GM23338 (cell line): ENCODE data around the gene AXL. TPM values are rescaled to one million over a fixed set of nuclear protein-coding genes. Genes with fewer than 3 reads are reported as not detected.

ENCODE experiments used
- ATAC-seq: fragments of 200-7000 bp; cut with Tn5 transposase; 3 replicates; pipeline ENCODE4 v1.9.1; 2020
- DNase-seq: peaks from one replicate; pipeline ENCODE4 v3.0.0-alpha.2; 2015; ENCODE audit warnings: low spot score
- H2AFZ ChIP-seq: fragments of 200-600 bp; sonication (generic); 2 replicates; pipeline ENCODE4 v1.8.0; 2016; ENCODE audit warnings: antibody characterized with exemption, mild to moderate bottlenecking, moderate library complexity
- H3F3A ChIP-seq: fragments of 200-600 bp; sonication (generic); replicated peaks from 2 replicates; pipeline ENCODE4 v1.8.0; 2017; ENCODE audit warnings: antibody characterized with exemption, mixed run types, low read depth
- H3K27ac ChIP-seq: fragments of 200-600 bp; sonication (generic); 2 replicates; pipeline ENCODE4 v1.6.1; 2016; ENCODE audit warnings: low read depth
- H3K27me3 ChIP-seq: fragments of 200-600 bp; sonication (generic); 2 replicates; pipeline ENCODE4 v1.8.0; 2016; ENCODE audit warnings: mild to moderate bottlenecking, mixed run types, moderate library complexity; ENCODE audit not compliant: insufficient read depth
- H3K36me3 ChIP-seq: fragments of 200-600 bp; sonication (generic); 2 replicates; pipeline ENCODE4 v1.8.0; 2016; ENCODE audit warnings: mild to moderate bottlenecking; ENCODE audit not compliant: insufficient read depth
- H3K4me1 ChIP-seq: fragments of 200-600 bp; sonication (generic); 2 replicates; pipeline ENCODE4 v1.8.0; 2016; ENCODE audit warnings: mild to moderate bottlenecking, moderate library complexity; ENCODE audit not compliant: insufficient read depth
- H3K4me2 ChIP-seq: fragments of 200-600 bp; sonication (generic); 2 replicates; pipeline ENCODE4 v1.7.1; 2017; ENCODE audit warnings: mixed run types
- H3K4me3 ChIP-seq: fragments of 200-600 bp; sonication (generic); 2 replicates; pipeline ENCODE4 v1.6.1; 2016; ENCODE audit warnings: mixed run types
- H3K79me2 ChIP-seq: fragments of 200-600 bp; sonication (generic); replicated peaks from 2 replicates; pipeline ENCODE4 v1.8.0; 2017; ENCODE audit warnings: mild to moderate bottlenecking; ENCODE audit not compliant: insufficient read depth
- H3K9me2 ChIP-seq: fragments of 200-600 bp; sonication (generic); 2 replicates; pipeline ENCODE4 v1.8.0; 2017; ENCODE audit not compliant: insufficient read depth
- H4K20me1 ChIP-seq: fragments of 200-600 bp; sonication (generic); replicated peaks from 2 replicates; pipeline ENCODE4 v1.8.0; 2017; ENCODE audit warnings: mild to moderate bottlenecking; ENCODE audit not compliant: insufficient read depth
- H3K27ac Mint-ChIP-seq: 2 replicates; pipeline ENCODE4 v1.8.0; 2020; ENCODE audit warnings: inconsistent platforms, mild to moderate bottlenecking, moderate library complexity, mixed read lengths
- H3K27me3 Mint-ChIP-seq: 3 replicates; pipeline ENCODE4 v1.8.0; 2022; ENCODE audit warnings: low read depth, mild to moderate bottlenecking, moderate library complexity, mixed read lengths, inconsistent platforms; ENCODE audit not compliant: insufficient read depth, poor library complexity
- H3K36me3 Mint-ChIP-seq: 3 replicates; pipeline ENCODE4 v1.8.0; 2021; ENCODE audit warnings: low read depth, mild to moderate bottlenecking, inconsistent platforms, moderate library complexity, mixed read lengths
- H3K4me1 Mint-ChIP-seq: 3 replicates; pipeline ENCODE4 v1.8.0; 2020; ENCODE audit warnings: mild to moderate bottlenecking, inconsistent platforms, mixed read lengths
- H3K4me3 Mint-ChIP-seq: 3 replicates; pipeline ENCODE4 v1.8.0; 2021; ENCODE audit warnings: moderate library complexity, mild to moderate bottlenecking, inconsistent platforms, mixed read lengths
- H3K9me3 Mint-ChIP-seq: 3 replicates; pipeline ENCODE4 v1.8.0; 2020; ENCODE audit warnings: moderate library complexity, mild to moderate bottlenecking, inconsistent platforms, mixed read lengths
- CREB1 ChIP-seq: fragments of 250-450 bp; sonication (Bioruptor Pico); IDR thresholded peaks from 2 replicates; pipeline ENCODE4 v1.5.0; 2020; ENCODE audit warnings: low read depth, mild to moderate bottlenecking, moderate library complexity
- EZH2 ChIP-seq: fragments of 200-600 bp; sonication (generic); IDR thresholded peaks from one replicate; pipeline ENCODE4 v1.8.0; 2017; ENCODE audit warnings: antibody characterized with exemption, mild to moderate bottlenecking, low read depth; ENCODE audit not compliant: unreplicated experiment
- EZH2phosphoT487 ChIP-seq: fragments of 200-600 bp; sonication (generic); IDR thresholded peaks from one replicate; pipeline ENCODE4 v1.8.1; 2018; ENCODE audit warnings: antibody characterized with exemption; ENCODE audit not compliant: unreplicated experiment
- JUNB ChIP-seq: IDR thresholded peaks from one replicate; pipeline ENCODE4 v1.6.1; 2016; ENCODE audit warnings: antibody characterized with exemption; ENCODE audit not compliant: unreplicated experiment
- NANOG ChIP-seq: IDR thresholded peaks from 2 replicates; pipeline ENCODE4 v1.6.1; 2016; ENCODE audit warnings: antibody characterized with exemption, borderline replicate concordance
- POLR2AphosphoS5 ChIP-seq: IDR thresholded peaks from 2 replicates; pipeline ENCODE4 v1.6.1; 2016; ENCODE audit warnings: antibody characterized with exemption, low read depth
- STAT1 ChIP-seq: IDR thresholded peaks from one replicate; pipeline ENCODE4 v1.6.1; 2016; ENCODE audit warnings: antibody characterized with exemption; ENCODE audit not compliant: unreplicated experiment
- ZNF114 ChIP-seq: fragments of 250-450 bp; sonication (Bioruptor Pico); IDR thresholded peaks from 2 replicates; pipeline ENCODE4 v1.5.0; 2020; ENCODE audit warnings: mild to moderate bottlenecking, moderate library complexity
- ZNF331 ChIP-seq: fragments of 250-450 bp; sonication (Bioruptor Pico); IDR thresholded peaks from 2 replicates; pipeline ENCODE4 v1.5.0; 2020; ENCODE audit warnings: low read depth, mild to moderate bottlenecking, moderate library complexity
- polyA plus RNA-seq: library from polyadenylated mRNA; unstranded; fragments of >200 nt; fragmentation: Nextera tagmentation; extraction: Ambion mirVana; gene quantifications from 2 replicates; pipeline ENCODE4 v1.2.1, GENCODE V29; 2016
- total RNA-seq: library from RNA; depleted of rRNA; stranded (reverse); fragments of >200 nt; shearing (Covaris generic); gene quantifications from 2 replicates; pipeline ENCODE4 v1.2.3, GENCODE V29; 2014
- TF ChIP-seq, protein P1 (sequence below): fragments of 250-450 bp; sonication (Bioruptor Pico); IDR thresholded peaks from 2 replicates; pipeline ENCODE4 v1.5.0; 2020; ENCODE audit warnings: mild to moderate bottlenecking, moderate library complexity
- TF ChIP-seq, protein P2 (sequence below): IDR thresholded peaks from one replicate; pipeline ENCODE4 v1.6.1; 2018; ENCODE audit warnings: antibody characterized with exemption; ENCODE audit not compliant: unreplicated experiment
- TF ChIP-seq, protein P3 (sequence below): IDR thresholded peaks from 2 replicates; pipeline ENCODE4 v1.6.1; 2016; ENCODE audit warnings: antibody characterized with exemption
- TF ChIP-seq, protein P4 (sequence below), 2 experiments: fragments of 200-600 bp in 1 of 2; sonication (generic) in 1 of 2; conservative IDR thresholded peaks; 2 replicates each; pipeline versions ENCODE4 v1.5.1 to v1.6.1; 2016 to 2017; ENCODE audit warnings: antibody characterized with exemption in 2 of 2, low read depth in 2 of 2, mild to moderate bottlenecking in 2 of 2, moderate library complexity in 1 of 2

Gene AXL
- total and polyA plus RNA-seq, 2 experiments from 2014 or later: 9.0 to 28.4 TPM

DNA sequence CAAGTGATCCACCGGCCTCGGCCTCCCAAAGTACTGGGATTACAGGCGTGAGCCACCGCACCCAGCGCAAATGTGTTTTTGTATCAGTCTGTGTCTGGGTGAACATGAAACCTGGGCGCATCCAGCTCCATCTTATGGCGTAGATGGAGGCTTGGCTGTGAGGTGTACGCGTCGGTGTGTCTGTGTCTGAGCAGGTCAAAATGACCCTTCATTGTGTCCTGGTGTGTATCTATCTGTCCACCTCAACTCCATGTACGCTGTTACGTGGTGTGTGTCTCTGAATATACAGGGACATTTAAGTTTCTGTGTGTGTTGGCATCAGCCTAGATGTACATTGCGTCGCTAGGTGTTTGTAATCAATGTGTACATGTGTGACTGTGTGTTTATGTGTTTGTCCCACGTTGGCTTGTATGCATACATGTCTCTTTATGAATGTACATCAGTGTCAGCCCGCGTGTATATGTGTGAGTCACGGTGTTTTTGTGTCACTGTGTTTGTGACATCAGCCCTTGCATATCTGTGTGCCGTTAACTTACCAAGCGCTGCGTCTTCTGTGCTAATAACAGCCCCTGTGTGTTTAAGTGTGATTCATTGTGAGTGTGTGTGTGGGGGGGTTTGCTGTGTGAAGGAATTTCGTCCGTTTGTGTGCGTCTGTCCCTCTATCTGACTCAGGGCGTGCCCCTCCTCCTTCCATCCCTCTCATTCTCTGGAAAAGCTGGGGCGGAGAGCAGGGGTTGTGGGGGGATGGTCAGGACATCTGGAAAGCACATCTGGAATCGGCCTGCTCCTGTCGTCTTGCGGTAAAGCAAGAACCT lies 6.4 kb downstream of the AXL start:
- Mint-ChIP-seq H3K4me1 (peaks cover 44% of the 10 kb centered on the region), H3K27me3 (peaks cover 5% of the 10 kb centered on the region), H3K4me3 (peak overlapping the region; percentile 61), H3K27ac (peak overlapping the region; percentile 92), H3K9me3 (no peaks in the 10 kb centered on the region), H3K36me3 (peaks cover 16% of the 10 kb centered on the region)
- DNase-seq (peak; percentile 80), ATAC-seq (peak; percentile 58)
- H4K20me1 ChIP-seq: no peaks in the 10 kb centered on the region
- peak overlapping the region; percentile 80 for H3K27ac ChIP-seq
- no peaks in the 10 kb centered on the region for H3K36me3 ChIP-seq
- no peaks in the 10 kb centered on the region for H3K27me3 ChIP-seq
- H3K9me2 ChIP-seq: no peaks in the 10 kb centered on the region
- TF ChIP-seq, protein P1, sequence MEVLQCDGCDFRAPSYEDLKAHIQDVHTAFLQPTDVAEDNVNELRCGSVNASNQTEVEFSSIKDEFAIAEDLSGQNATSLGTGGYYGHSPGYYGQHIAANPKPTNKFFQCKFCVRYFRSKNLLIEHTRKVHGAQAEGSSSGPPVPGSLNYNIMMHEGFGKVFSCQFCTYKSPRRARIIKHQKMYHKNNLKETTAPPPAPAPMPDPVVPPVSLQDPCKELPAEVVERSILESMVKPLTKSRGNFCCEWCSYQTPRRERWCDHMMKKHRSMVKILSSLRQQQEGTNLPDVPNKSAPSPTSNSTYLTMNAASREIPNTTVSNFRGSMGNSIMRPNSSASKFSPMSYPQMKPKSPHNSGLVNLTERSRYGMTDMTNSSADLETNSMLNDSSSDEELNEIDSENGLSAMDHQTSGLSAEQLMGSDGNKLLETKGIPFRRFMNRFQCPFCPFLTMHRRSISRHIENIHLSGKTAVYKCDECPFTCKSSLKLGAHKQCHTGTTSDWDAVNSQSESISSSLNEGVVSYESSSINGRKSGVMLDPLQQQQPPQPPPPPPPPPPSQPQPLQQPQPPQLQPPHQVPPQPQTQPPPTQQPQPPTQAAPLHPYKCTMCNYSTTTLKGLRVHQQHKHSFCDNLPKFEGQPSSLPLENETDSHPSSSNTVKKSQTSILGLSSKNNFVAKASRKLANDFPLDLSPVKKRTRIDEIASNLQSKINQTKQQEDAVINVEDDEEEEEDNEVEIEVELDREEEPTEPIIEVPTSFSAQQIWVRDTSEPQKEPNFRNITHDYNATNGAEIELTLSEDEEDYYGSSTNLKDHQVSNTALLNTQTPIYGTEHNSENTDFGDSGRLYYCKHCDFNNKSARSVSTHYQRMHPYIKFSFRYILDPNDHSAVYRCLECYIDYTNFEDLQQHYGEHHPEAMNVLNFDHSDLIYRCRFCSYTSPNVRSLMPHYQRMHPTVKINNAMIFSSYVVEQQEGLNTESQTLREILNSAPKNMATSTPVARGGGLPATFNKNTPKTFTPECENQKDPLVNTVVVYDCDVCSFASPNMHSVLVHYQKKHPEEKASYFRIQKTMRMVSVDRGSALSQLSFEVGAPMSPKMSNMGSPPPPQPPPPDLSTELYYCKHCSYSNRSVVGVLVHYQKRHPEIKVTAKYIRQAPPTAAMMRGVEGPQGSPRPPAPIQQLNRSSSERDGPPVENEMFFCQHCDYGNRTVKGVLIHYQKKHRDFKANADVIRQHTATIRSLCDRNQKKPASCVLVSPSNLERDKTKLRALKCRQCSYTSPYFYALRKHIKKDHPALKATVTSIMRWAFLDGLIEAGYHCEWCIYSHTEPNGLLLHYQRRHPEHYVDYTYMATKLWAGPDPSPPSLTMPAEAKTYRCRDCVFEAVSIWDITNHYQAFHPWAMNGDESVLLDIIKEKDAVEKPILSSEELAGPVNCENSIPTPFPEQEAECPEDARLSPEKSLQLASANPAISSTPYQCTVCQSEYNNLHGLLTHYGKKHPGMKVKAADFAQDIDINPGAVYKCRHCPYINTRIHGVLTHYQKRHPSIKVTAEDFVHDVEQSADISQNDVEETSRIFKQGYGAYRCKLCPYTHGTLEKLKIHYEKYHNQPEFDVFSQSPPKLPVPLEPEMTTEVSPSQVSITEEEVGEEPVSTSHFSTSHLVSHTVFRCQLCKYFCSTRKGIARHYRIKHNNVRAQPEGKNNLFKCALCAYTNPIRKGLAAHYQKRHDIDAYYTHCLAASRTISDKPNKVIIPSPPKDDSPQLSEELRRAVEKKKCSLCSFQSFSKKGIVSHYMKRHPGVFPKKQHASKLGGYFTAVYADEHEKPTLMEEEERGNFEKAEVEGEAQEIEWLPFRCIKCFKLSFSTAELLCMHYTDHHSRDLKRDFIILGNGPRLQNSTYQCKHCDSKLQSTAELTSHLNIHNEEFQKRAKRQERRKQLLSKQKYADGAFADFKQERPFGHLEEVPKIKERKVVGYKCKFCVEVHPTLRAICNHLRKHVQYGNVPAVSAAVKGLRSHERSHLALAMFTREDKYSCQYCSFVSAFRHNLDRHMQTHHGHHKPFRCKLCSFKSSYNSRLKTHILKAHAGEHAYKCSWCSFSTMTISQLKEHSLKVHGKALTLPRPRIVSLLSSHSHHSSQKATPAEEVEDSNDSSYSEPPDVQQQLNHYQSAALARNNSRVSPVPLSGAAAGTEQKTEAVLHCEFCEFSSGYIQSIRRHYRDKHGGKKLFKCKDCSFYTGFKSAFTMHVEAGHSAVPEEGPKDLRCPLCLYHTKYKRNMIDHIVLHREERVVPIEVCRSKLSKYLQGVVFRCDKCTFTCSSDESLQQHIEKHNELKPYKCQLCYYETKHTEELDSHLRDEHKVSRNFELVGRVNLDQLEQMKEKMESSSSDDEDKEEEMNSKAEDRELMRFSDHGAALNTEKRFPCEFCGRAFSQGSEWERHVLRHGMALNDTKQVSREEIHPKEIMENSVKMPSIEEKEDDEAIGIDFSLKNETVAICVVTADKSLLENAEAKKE (CRISPR knock-in tag): no peak
- TF ChIP-seq STAT1 (no peak), EZH2 (no peak), POLR2AphosphoS5 (no peak), JUNB (no peak), EZH2phosphoT487 (no peak), CREB1 (no peak), NANOG (no peak), ZNF114 (no peak), ZNF331 (no peak)
- TF ChIP-seq, protein P2, sequence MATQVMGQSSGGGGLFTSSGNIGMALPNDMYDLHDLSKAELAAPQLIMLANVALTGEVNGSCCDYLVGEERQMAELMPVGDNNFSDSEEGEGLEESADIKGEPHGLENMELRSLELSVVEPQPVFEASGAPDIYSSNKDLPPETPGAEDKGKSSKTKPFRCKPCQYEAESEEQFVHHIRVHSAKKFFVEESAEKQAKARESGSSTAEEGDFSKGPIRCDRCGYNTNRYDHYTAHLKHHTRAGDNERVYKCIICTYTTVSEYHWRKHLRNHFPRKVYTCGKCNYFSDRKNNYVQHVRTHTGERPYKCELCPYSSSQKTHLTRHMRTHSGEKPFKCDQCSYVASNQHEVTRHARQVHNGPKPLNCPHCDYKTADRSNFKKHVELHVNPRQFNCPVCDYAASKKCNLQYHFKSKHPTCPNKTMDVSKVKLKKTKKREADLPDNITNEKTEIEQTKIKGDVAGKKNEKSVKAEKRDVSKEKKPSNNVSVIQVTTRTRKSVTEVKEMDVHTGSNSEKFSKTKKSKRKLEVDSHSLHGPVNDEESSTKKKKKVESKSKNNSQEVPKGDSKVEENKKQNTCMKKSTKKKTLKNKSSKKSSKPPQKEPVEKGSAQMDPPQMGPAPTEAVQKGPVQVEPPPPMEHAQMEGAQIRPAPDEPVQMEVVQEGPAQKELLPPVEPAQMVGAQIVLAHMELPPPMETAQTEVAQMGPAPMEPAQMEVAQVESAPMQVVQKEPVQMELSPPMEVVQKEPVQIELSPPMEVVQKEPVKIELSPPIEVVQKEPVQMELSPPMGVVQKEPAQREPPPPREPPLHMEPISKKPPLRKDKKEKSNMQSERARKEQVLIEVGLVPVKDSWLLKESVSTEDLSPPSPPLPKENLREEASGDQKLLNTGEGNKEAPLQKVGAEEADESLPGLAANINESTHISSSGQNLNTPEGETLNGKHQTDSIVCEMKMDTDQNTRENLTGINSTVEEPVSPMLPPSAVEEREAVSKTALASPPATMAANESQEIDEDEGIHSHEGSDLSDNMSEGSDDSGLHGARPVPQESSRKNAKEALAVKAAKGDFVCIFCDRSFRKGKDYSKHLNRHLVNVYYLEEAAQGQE: no peak
- TF ChIP-seq, protein P3, sequence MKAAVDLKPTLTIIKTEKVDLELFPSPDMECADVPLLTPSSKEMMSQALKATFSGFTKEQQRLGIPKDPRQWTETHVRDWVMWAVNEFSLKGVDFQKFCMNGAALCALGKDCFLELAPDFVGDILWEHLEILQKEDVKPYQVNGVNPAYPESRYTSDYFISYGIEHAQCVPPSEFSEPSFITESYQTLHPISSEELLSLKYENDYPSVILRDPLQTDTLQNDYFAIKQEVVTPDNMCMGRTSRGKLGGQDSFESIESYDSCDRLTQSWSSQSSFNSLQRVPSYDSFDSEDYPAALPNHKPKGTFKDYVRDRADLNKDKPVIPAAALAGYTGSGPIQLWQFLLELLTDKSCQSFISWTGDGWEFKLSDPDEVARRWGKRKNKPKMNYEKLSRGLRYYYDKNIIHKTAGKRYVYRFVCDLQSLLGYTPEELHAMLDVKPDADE: no peak
- TF ChIP-seq, protein P4, sequence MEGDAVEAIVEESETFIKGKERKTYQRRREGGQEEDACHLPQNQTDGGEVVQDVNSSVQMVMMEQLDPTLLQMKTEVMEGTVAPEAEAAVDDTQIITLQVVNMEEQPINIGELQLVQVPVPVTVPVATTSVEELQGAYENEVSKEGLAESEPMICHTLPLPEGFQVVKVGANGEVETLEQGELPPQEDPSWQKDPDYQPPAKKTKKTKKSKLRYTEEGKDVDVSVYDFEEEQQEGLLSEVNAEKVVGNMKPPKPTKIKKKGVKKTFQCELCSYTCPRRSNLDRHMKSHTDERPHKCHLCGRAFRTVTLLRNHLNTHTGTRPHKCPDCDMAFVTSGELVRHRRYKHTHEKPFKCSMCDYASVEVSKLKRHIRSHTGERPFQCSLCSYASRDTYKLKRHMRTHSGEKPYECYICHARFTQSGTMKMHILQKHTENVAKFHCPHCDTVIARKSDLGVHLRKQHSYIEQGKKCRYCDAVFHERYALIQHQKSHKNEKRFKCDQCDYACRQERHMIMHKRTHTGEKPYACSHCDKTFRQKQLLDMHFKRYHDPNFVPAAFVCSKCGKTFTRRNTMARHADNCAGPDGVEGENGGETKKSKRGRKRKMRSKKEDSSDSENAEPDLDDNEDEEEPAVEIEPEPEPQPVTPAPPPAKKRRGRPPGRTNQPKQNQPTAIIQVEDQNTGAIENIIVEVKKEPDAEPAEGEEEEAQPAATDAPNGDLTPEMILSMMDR (conservative IDR thresholded peaks at IDR 0.05; ENCODE audit: low read depth in 2 of 2): no peak
- H2AFZ ChIP-seq: peak overlapping the region; percentile 47; the same call in 1 of the 2 replicates
- H3K4me2 ChIP-seq: peak overlapping the region; percentile 86
- H3K4me1 ChIP-seq: peaks cover 28% of the 10 kb centered on the region
- H3F3A ChIP-seq: peaks cover 25% of the 10 kb centered on the region
- peak overlapping the region; percentile 67 for H3K4me3 ChIP-seq
- H3K79me2 ChIP-seq: 0 out of 2 replicates have a peak, but pooled peaks cover 5% of the 10 kb centered on the region
